Vagina (tissue), 2 donors: ENCODE data around the gene CASD1.

Experiments
- CTCF ChIP-seq, 3 experiments: fragments of 450-650 bp in 2 of 3; fragments of 200-600 bp in 1 of 3; sonication (generic) in 1 of 3; IDR thresholded peaks; one replicate each; pipeline ENCODE4 v1.5.1; 2017 to 2019; ENCODE audit warnings: antibody characterized with exemption in 3 of 3, mild to moderate bottlenecking in 2 of 3, moderate library complexity in 2 of 3
- POLR2A ChIP-seq, 2 donors: fragments of 450-650 bp; IDR thresholded peaks; one replicate each; pipeline ENCODE4 v1.6.1; 2017; ENCODE audit warnings: antibody characterized with exemption in 2 of 2, mild to moderate bottlenecking in 2 of 2, moderate library complexity in 2 of 2
- POLR2AphosphoS5 ChIP-seq, 2 donors: sonication (generic); formaldehyde crosslinking; IDR thresholded peaks; one replicate each; pipeline ENCODE4 v1.9.0; 2017; ENCODE audit warnings: antibody characterized with exemption in 2 of 2, mild to moderate bottlenecking in 2 of 2, low read depth in 1 of 2; ENCODE audit not compliant: insufficient read depth in 1 of 2

- TF ChIP-seq CTCF (IDR thresholded peaks at IDR 0.05): no peak
- no peak for TF ChIP-seq POLR2A (IDR thresholded peaks at IDR 0.05)
- TF ChIP-seq POLR2AphosphoS5 (IDR thresholded peaks at IDR 0.05; ENCODE audit: insufficient read depth in 1 of 2, low read depth in 1 of 2): no peak
Measured at GRCh38 chr7:94588075-94588474, 78.5 kb downstream of the CASD1 start.
